ENCODE results near the gene CACNA1C. TPM values are rescaled to one million over a fixed set of nuclear protein-coding genes. Genes with fewer than 3 reads are reported as not detected.

Gene CACNA1C
- total and polyA plus RNA-seq, 2 donors (not counting 1 experiment from before 2014, with no cell fraction given) = 7.6 to 11.4 TPM

GRCh38 chr12:2481951-2482350 lies 429.2 kb downstream of the CACNA1C start:
- Histone ChIP-seq H3K79me2 (ENCODE audit: control insufficient read depth, insufficient read depth, low read length) (no peaks in the 10 kb centered on the region), H3K27ac (ENCODE audit: insufficient read depth, low read length) (no peak overlapping the region), H3K9me3 (ENCODE audit: control insufficient read depth, insufficient read depth, low read depth, low read length) (no peaks in the 10 kb centered on the region), H3K27me3 (ENCODE audit: control insufficient read depth, insufficient read depth, low read length) (no peaks in the 10 kb centered on the region), H3K4me3 (replicated peaks in 1 of 4; ENCODE audit: control extremely low read depth in 1 of 4, insufficient read depth in 1 of 4, low read depth in 3 of 4, low read length in 4 of 4) (no peak overlapping the region), H3K4me1 (ENCODE audit: control insufficient read depth, extremely low read depth, insufficient read depth, low read length) (no peaks in the 10 kb centered on the region), H4K20me1 (ENCODE audit: control insufficient read depth, extremely low read depth, insufficient read depth, low read length) (no peaks in the 10 kb centered on the region), H3K36me3 (ENCODE audit: control insufficient read depth, insufficient read depth, low read length) (no peaks in the 10 kb centered on the region), H3K4me2 (ENCODE audit: extremely low read depth, insufficient read depth, low read length) (no peak overlapping the region), H3K9ac (ENCODE audit: insufficient read depth, low read length) (no peak overlapping the region), H2AFZ (ENCODE audit: low read length) (no peak overlapping the region)
- TF ChIP-seq EZH2 (IDR thresholded peaks at IDR 0.05; ENCODE audit: low read length, missing control alignments) = no peak
- TF ChIP-seq, protein P1, sequence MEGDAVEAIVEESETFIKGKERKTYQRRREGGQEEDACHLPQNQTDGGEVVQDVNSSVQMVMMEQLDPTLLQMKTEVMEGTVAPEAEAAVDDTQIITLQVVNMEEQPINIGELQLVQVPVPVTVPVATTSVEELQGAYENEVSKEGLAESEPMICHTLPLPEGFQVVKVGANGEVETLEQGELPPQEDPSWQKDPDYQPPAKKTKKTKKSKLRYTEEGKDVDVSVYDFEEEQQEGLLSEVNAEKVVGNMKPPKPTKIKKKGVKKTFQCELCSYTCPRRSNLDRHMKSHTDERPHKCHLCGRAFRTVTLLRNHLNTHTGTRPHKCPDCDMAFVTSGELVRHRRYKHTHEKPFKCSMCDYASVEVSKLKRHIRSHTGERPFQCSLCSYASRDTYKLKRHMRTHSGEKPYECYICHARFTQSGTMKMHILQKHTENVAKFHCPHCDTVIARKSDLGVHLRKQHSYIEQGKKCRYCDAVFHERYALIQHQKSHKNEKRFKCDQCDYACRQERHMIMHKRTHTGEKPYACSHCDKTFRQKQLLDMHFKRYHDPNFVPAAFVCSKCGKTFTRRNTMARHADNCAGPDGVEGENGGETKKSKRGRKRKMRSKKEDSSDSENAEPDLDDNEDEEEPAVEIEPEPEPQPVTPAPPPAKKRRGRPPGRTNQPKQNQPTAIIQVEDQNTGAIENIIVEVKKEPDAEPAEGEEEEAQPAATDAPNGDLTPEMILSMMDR (conservative IDR thresholded peaks at IDR 0.05 in 1 of 2, IDR thresholded peaks at IDR 0.05 in 1 of 2; ENCODE audit: low read depth in 1 of 2, low read length in 2 of 2) = no peak
- no peak for DNase-seq (ENCODE audit: low read depth in 2 of 2)

- Histone ChIP-seq H3K27ac (ENCODE audit: insufficient read depth, low read length) (no peak overlapping the region), H3K4me2 (ENCODE audit: extremely low read depth, insufficient read depth, low read length) (no peak overlapping the region), H3K4me3 (replicated peaks in 1 of 4; ENCODE audit: control extremely low read depth in 1 of 4, insufficient read depth in 1 of 4, low read depth in 3 of 4, low read length in 4 of 4) (no peak overlapping the region), H3K79me2 (ENCODE audit: control insufficient read depth, insufficient read depth, low read length) (no peaks in the 10 kb centered on the region), H3K27me3 (ENCODE audit: control insufficient read depth, insufficient read depth, low read length) (no peaks in the 10 kb centered on the region), H3K4me1 (ENCODE audit: control insufficient read depth, extremely low read depth, insufficient read depth, low read length) (no peaks in the 10 kb centered on the region), H2AFZ (ENCODE audit: low read length) (no peak overlapping the region), H3K9me3 (ENCODE audit: control insufficient read depth, insufficient read depth, low read depth, low read length) (no peaks in the 10 kb centered on the region), H3K36me3 (ENCODE audit: control insufficient read depth, insufficient read depth, low read length) (no peaks in the 10 kb centered on the region), H4K20me1 (ENCODE audit: control insufficient read depth, extremely low read depth, insufficient read depth, low read length) (no peaks in the 10 kb centered on the region), H3K9ac (ENCODE audit: insufficient read depth, low read length) (no peak overlapping the region)
- no peak for DNase-seq (ENCODE audit: low read depth in 2 of 2)
- TF ChIP-seq, protein P1 (conservative IDR thresholded peaks at IDR 0.05 in 1 of 2, IDR thresholded peaks at IDR 0.05 in 1 of 2; ENCODE audit: low read depth in 1 of 2, low read length in 2 of 2) = no peak
- no peak for TF ChIP-seq EZH2 (IDR thresholded peaks at IDR 0.05; ENCODE audit: low read length, missing control alignments)
Observed at GRCh38 chr12:2482938-2483660, 430.3 kb downstream of the CACNA1C start.

DNA sequence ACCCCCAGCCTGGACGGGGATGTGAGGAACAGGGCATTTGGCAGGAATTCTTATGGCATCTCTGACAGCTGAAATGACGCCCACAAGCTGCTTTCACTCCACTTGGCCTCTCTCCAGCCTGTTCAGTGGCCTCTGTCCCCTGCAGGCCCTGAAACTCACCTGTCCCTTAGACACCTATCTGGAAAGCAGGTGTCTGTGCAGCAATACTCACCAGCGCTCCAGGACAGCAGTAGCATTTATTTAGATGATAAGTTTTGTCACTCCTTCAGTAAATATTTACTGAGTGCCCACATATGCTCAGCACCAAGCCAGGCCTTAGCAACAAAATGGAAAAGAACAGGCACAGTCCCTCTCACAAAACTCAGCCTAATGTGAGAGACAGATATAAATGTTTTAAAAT lies 430.9 kb downstream of the CACNA1C start:
- no peak for DNase-seq (ENCODE audit: low read depth in 2 of 2)
- Histone ChIP-seq H2AFZ (ENCODE audit: low read length) (no peak overlapping the region), H3K4me1 (ENCODE audit: control insufficient read depth, extremely low read depth, insufficient read depth, low read length) (no peaks in the 10 kb centered on the region), H3K79me2 (ENCODE audit: control insufficient read depth, insufficient read depth, low read length) (no peaks in the 10 kb centered on the region), H3K9ac (ENCODE audit: insufficient read depth, low read length) (no peak overlapping the region), H3K4me3 (replicated peaks in 1 of 4; ENCODE audit: control extremely low read depth in 1 of 4, insufficient read depth in 1 of 4, low read depth in 3 of 4, low read length in 4 of 4) (no peak overlapping the region), H3K27ac (ENCODE audit: insufficient read depth, low read length) (no peak overlapping the region), H3K4me2 (ENCODE audit: extremely low read depth, insufficient read depth, low read length) (no peak overlapping the region), H4K20me1 (ENCODE audit: control insufficient read depth, extremely low read depth, insufficient read depth, low read length) (no peaks in the 10 kb centered on the region), H3K27me3 (ENCODE audit: control insufficient read depth, insufficient read depth, low read length) (no peaks in the 10 kb centered on the region), H3K9me3 (ENCODE audit: control insufficient read depth, insufficient read depth, low read depth, low read length) (no peaks in the 10 kb centered on the region), H3K36me3 (ENCODE audit: control insufficient read depth, insufficient read depth, low read length) (no peaks in the 10 kb centered on the region)
- no peak for TF ChIP-seq EZH2 (IDR thresholded peaks at IDR 0.05; ENCODE audit: low read length, missing control alignments)
- TF ChIP-seq, protein P1 (conservative IDR thresholded peaks at IDR 0.05 in 1 of 2, IDR thresholded peaks at IDR 0.05 in 1 of 2; ENCODE audit: low read depth in 1 of 2, low read length in 2 of 2) = no peak
